ENCODE measurements around the gene ZFP36L2. TPM values are rescaled to one million over a fixed set of nuclear protein-coding genes. Genes with fewer than 3 reads are reported as not detected.

The ZFP36L2 gene
- total RNA-seq, 1 experiment from 2014 or later, result 34.3 TPM

DNA sequence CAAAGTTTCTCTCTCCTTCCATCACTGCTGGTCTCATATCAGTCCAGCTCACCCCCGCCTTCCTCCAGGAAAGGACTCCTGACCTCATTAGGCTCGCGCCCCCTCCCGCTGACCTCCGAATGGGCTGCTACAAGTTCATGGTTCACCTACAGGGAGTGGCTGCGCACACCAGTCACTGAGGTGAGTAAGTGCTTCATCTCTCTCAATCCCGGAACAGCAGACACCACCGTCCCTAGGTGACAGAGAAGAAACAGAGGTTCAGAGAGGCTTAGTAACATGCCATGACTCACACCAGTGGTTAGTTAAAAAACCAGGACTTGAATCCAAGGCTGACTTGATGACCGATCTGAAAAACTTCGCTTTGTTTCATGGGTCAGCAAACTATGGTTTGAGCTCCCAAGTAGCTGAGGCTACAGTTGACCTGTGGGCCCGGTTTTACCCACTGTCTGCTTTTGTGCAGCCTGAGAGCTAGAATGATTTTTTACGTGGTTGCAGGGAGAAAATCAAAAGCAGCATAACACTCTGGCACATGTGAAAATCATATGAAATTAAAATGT is 42.0 kb downstream of the ZFP36L2 start:
- intact Hi-C loops (cut with micrococcal nuclease; ENCODE audit: unreplicated experiment), result loop anchor here (1.0 to 2.0 kb wide), 2 partner anchors 16 to 26 kb away; no protein-coding TSS in a partner anchor
- BruUV-seq (replicated peaks), result no TSS peak
- no peaks in the 10 kb centered on the region for H3K9me3 ChIP-seq (ENCODE audit: insufficient read depth, low read depth)
- H3K4me1 ChIP-seq (replicated peaks; ENCODE audit: insufficient read depth), result peaks cover 76% of the 10 kb centered on the region
- ChIA-PET CTCF (interaction anchor here (0.6 kb wide), 1 partner anchor 26 kb away, joined by 3 read pairs; no protein-coding TSS in a partner anchor), POLR2A (ENCODE audit: unreplicated experiment) (interaction anchor here (0.6 kb wide), 1 partner anchor 53 kb away, joined by 9 read pairs; no protein-coding TSS in a partner anchor)
- peak; percentile 71 to 98 for DNase-seq
- TF ChIP-seq EZH2 (IDR thresholded peaks at IDR 0.05; ENCODE audit: low read depth), result no peak
- TF ChIP-seq, protein P1, sequence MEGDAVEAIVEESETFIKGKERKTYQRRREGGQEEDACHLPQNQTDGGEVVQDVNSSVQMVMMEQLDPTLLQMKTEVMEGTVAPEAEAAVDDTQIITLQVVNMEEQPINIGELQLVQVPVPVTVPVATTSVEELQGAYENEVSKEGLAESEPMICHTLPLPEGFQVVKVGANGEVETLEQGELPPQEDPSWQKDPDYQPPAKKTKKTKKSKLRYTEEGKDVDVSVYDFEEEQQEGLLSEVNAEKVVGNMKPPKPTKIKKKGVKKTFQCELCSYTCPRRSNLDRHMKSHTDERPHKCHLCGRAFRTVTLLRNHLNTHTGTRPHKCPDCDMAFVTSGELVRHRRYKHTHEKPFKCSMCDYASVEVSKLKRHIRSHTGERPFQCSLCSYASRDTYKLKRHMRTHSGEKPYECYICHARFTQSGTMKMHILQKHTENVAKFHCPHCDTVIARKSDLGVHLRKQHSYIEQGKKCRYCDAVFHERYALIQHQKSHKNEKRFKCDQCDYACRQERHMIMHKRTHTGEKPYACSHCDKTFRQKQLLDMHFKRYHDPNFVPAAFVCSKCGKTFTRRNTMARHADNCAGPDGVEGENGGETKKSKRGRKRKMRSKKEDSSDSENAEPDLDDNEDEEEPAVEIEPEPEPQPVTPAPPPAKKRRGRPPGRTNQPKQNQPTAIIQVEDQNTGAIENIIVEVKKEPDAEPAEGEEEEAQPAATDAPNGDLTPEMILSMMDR (conservative IDR thresholded peaks at IDR 0.05), result no peak
- H3K4me2 ChIP-seq, result peak overlapping the region; percentile 41
- peaks cover 73% of the 10 kb centered on the region for H3F3A ChIP-seq (ENCODE audit: insufficient read depth, low read depth)
- H3K27me3 ChIP-seq (ENCODE audit: insufficient read depth, low read depth), result no peaks in the 10 kb centered on the region
- H3K79me2 ChIP-seq (ENCODE audit: low read depth), result no peaks in the 10 kb centered on the region
- H3K4me3 ChIP-seq, result no peak overlapping the region
- no peaks in the 10 kb centered on the region for H3K9me2 ChIP-seq (ENCODE audit: insufficient read depth)
- no peaks in the 10 kb centered on the region for H4K20me1 ChIP-seq (ENCODE audit: insufficient read depth)
- H3K36me3 ChIP-seq (ENCODE audit: low read depth), result no peaks in the 10 kb centered on the region
- peak overlapping the region; percentile 80 for H3K27ac ChIP-seq
- no peak overlapping the region for H2AFZ ChIP-seq

DNA sequence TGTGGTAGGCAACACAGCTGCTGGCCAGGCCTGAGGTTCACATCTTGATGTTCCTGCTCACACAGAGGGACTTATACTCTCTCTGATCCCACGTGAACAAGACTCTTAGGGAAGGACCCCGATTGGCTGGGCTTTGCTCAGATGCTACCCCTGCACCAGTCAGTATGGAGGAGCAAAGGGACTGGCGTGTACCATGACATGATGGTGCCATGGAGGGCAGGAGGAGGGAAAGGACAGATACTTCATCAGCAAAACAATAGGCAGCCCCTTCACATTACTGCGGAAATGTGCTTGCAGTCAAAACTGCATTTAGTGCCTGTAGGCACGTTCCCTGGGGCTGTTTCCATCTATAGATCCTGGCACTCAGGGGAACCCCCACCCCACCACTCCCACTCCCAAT is 42.7 kb downstream of the ZFP36L2 start:
- Histone ChIP-seq H3K27ac (peak overlapping the region; percentile 80), H3K4me2 (peak overlapping the region; percentile 41), H3K4me1 (replicated peaks; ENCODE audit: insufficient read depth) (peaks cover 83% of the 10 kb centered on the region), H3K9me3 (ENCODE audit: insufficient read depth, low read depth) (no peaks in the 10 kb centered on the region), H4K20me1 (ENCODE audit: insufficient read depth) (no peaks in the 10 kb centered on the region), H3K4me3 (no peak overlapping the region), H3K79me2 (ENCODE audit: low read depth) (no peaks in the 10 kb centered on the region), H3K9me2 (ENCODE audit: insufficient read depth) (no peaks in the 10 kb centered on the region), H3F3A (ENCODE audit: insufficient read depth, low read depth) (peaks cover 79% of the 10 kb centered on the region), H3K36me3 (ENCODE audit: low read depth) (no peaks in the 10 kb centered on the region), H3K27me3 (ENCODE audit: insufficient read depth, low read depth) (no peaks in the 10 kb centered on the region), H2AFZ (no peak overlapping the region)
- no peak for TF ChIP-seq EZH2 (IDR thresholded peaks at IDR 0.05; ENCODE audit: low read depth)
- TF ChIP-seq, protein P1 (conservative IDR thresholded peaks at IDR 0.05), result no peak
- DNase-seq, result no peak
- intact Hi-C loops (cut with micrococcal nuclease; ENCODE audit: unreplicated experiment), result loop anchor here (1.0 to 2.0 kb wide), 2 partner anchors 17 to 25 kb away; no protein-coding TSS in a partner anchor
- CTCF ChIA-PET, result no interaction called here
- POLR2A ChIA-PET (ENCODE audit: unreplicated experiment), result interaction anchor here (0.6 kb wide), 1 partner anchor 53 kb away, joined by 9 read pairs; no protein-coding TSS in a partner anchor
- no TSS peak for BruUV-seq (replicated peaks)

DNA sequence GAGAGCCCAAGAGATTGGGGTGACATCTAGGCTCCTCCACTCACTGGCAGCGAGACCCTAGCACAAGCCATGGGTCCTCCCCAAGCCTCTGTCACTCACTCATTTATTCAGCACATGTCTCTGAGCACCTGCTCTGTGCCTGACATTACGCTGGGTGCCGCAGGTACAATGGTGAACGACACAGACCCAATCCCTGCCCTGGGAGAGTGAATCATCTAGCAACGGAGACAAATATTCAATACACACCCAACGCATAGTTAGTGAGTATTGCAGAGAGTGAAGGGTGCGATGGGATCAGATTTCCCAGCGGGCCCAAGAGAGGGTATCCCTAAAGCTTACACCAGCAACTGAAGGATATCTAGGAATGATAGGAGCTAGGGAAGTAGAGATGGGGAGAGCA is 45.5 kb downstream of the ZFP36L2 start:
- no peaks in the 10 kb centered on the region for H3K27me3 ChIP-seq (ENCODE audit: insufficient read depth, low read depth)
- H3K4me2 ChIP-seq, result peak overlapping the region; percentile 64
- POLR2A ChIA-PET (ENCODE audit: unreplicated experiment), result interaction anchor here (0.5 to 0.7 kb wide), 3 partner anchors 35 to 67 kb away, joined by 3 to 4 read pairs (median 4); no protein-coding TSS in a partner anchor
- no TSS peak for BruUV-seq (replicated peaks)
- TF ChIP-seq EZH2 (IDR thresholded peaks at IDR 0.05; ENCODE audit: low read depth), result no peak
- TF ChIP-seq, protein P1 (conservative IDR thresholded peaks at IDR 0.05), result no peak
- no peaks in the 10 kb centered on the region for H4K20me1 ChIP-seq (ENCODE audit: insufficient read depth)
- H3K9me2 ChIP-seq (ENCODE audit: insufficient read depth), result no peaks in the 10 kb centered on the region
- no peaks in the 10 kb centered on the region for H3K79me2 ChIP-seq (ENCODE audit: low read depth)
- H3K4me1 ChIP-seq (replicated peaks; ENCODE audit: insufficient read depth), result peaks cover 95% of the 10 kb centered on the region
- H3F3A ChIP-seq (ENCODE audit: insufficient read depth, low read depth), result peaks cover 82% of the 10 kb centered on the region
- H3K36me3 ChIP-seq (ENCODE audit: low read depth), result no peaks in the 10 kb centered on the region
- CTCF ChIA-PET, result interaction anchor here (1.0 kb wide), 1 partner anchor 26 kb away, joined by 3 read pairs; no protein-coding TSS in a partner anchor
- H2AFZ ChIP-seq, result peak overlapping the region; percentile 23; the same call in 1 of the 2 replicates
- H3K27ac ChIP-seq, result peak overlapping the region; percentile 88
- intact Hi-C loops (cut with micrococcal nuclease; ENCODE audit: unreplicated experiment), result loop anchor here (1.0 kb wide), 3 partner anchors 25 to 105 kb away; no protein-coding TSS in a partner anchor
- no peaks in the 10 kb centered on the region for H3K9me3 ChIP-seq (ENCODE audit: insufficient read depth, low read depth)
- no peak overlapping the region for H3K4me3 ChIP-seq
- DNase-seq, result peak; percentile 78 to 92
